HAP-1 (cell line): ENCODE data around the gene C11orf91.
"Not testable (repeated sequence)": the region's sequence is repeated elsewhere in the genome, so short reads cannot be mapped to it uniquely, and the experiment has no call there.

Experiments used
- DNase-seq, 2 experiments: peaks; one replicate each; pipeline ENCODE4 v3.0.0-alpha.2; 2016 to 2020; ENCODE audit warnings: low spot score in 2 of 2
- H3K27me3 ChIP-seq: fragments of 250-450 bp; sonication (Bioruptor Pico); 2 replicates; pipeline ENCODE4 v1.5.1; 2020; ENCODE audit warnings: low read depth, mild to moderate bottlenecking, moderate library complexity
- H3K36me3 ChIP-seq: fragments of 250-450 bp; sonication (Bioruptor Pico); replicated peaks from 2 replicates; pipeline ENCODE4 v1.5.1; 2020; ENCODE audit warnings: mild to moderate bottlenecking
- H3K4me1 ChIP-seq: fragments of 250-450 bp; sonication (Bioruptor Pico); 2 replicates; pipeline ENCODE4 v1.5.1; 2020; ENCODE audit warnings: mild to moderate bottlenecking
- H3K4me3 ChIP-seq: fragments of 250-450 bp; sonication (Bioruptor Pico); 2 replicates; pipeline ENCODE4 v1.5.1; 2020; ENCODE audit warnings: mild to moderate bottlenecking, moderate library complexity
- H3K9me3 ChIP-seq: fragments of 250-450 bp; sonication (Bioruptor Pico); 2 replicates; pipeline ENCODE4 v1.5.1; 2020; ENCODE audit warnings: mild to moderate bottlenecking, moderate library complexity
- in situ Hi-C: fragments of 300-500 bp; cut with MboI; formaldehyde crosslinking; loops from 3 replicates; pipeline ENCODE4 v1.14.3; 2020; ENCODE audit warnings: low sequenced_read_pairs, inconsistent platforms, mixed read lengths

The C11orf91 gene

DNA sequence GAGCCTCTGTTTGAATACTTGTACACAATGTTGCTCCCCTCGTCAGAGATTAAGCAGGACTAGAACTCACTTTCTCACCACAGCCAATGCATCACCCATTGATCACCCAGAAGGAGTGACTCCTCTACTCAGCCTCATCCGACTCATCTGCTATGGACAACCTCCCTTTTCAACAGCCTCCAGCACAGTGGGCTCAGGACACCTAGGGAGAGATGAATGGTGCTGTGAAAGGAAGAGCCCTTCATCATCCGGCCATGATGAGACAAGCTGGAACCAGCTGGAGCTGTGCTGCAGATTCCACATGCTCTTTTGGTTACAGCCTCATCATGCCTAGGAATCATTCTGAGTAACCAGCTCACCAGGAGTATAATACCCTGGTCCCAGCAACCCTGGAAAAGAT is 15.5 kb downstream of the C11orf91 start:
- no peak for DNase-seq
- H3K4me1 ChIP-seq, result peaks cover 23% of the 10 kb centered on the region
- no peaks in the 10 kb centered on the region for H3K9me3 ChIP-seq
- no peaks in the 10 kb centered on the region for H3K36me3 ChIP-seq
- no peaks in the 10 kb centered on the region; the same call in none of the 2 replicates for H3K27me3 ChIP-seq
- H3K4me3 ChIP-seq, result no peak overlapping the region
- in situ Hi-C loops, result loop anchor here (5.0 to 25.0 kb wide), 3 partner anchors 138 to 523 kb away; partner anchors contain the start of gene CSTF3

DNA sequence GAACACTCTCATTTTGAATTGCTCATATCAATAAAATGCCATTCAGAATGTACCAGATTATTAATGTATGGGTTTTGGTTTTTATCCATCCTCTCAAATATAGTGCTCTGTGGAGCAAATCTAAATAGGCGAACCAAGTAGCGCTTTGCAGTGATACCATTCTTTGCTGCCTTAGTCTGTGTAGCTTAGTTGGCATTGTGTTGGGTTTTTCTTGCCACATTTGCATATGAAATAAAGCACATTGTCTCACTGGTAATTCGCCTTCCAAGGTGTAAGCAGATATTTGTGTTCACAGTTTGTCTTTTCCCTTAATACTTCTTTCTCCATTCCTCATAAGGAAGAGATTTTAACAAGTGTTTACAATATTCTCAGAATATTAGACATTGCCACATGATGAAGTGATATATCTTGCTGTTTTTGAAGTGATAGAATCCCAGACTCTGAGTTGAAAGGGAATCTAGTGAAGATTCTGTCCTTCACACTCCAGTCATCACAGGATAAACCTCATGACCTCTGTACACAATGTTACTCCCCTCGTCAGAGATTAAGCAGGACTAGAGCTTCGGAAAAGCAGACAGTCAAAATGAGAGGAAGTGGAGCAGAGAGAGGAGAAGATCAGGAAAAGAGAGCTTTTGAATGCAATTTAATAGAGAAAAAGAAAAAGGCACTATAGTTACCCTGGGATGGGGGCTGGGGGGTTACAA is 16.5 kb downstream of the C11orf91 start:
- H3K4me1 ChIP-seq, result peaks cover 21% of the 10 kb centered on the region
- in situ Hi-C loops, result loop anchor here (25.0 kb wide), 1 partner anchor 522 kb away; the partner anchor contains the start of gene CSTF3
- H3K36me3 ChIP-seq, result no peaks in the 10 kb centered on the region
- H3K27me3 ChIP-seq, result no peaks in the 10 kb centered on the region; the same call in none of the 2 replicates
- H3K9me3 ChIP-seq, result no peaks in the 10 kb centered on the region
- DNase-seq, result peak in 1 of 2 experiments; percentile 76
- H3K4me3 ChIP-seq, result no peak overlapping the region

DNA sequence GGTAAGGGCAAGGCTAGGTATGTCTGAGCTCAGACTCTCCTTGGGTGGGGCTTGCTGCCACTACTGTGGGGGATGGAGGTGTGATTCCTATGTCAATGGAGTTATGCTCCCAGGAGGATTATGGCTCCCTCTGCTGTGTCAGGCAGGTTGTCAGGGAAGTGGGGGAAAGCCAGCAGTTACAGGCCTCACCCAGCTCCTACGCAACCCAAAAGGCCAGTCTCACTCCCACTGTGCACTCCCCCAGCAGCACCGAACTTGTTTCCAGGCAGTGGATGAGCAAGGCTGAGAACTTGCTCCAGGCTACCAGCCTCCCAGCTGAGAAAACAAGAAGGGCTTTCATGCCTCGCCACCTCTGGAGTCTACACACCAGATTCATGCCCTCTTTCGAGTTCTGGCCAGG is 18.2 kb downstream of the C11orf91 start:
- Histone ChIP-seq H3K36me3 (no peaks in the 10 kb centered on the region), H3K4me3 (no peak overlapping the region), H3K27me3 (no peaks in the 10 kb centered on the region; the same call in none of the 2 replicates), H3K4me1 (peaks cover 17% of the 10 kb centered on the region), H3K9me3 (peaks cover 5% of the 10 kb centered on the region; the same call in 1 of the 2 replicates)
- in situ Hi-C loops, result loop anchor here (25.0 kb wide), 1 partner anchor 520 kb away; the partner anchor contains the start of gene CSTF3
- DNase-seq, result no peak

DNA sequence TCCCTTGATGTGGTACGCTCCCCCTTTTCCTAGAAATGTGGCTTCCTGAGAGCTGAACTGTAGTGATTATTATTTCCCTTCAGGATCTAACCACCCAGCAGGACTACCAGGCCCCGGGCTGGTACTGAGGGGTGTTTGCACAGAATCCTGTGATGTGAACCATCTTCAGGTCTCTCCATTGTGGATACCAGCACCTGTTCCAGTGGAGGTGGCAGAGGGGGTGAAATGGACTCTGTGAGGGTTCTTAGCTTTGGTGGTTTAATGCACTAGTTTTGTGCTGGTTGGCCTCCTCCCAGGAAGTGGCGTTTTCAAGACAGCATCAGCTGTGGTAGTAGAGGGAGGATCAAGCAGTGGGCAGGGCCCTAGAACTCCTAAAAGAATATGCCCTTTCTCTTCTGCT is 18.6 kb downstream of the C11orf91 start:
- no peaks in the 10 kb centered on the region for H3K36me3 ChIP-seq
- in situ Hi-C loops, result loop anchor here (25.0 kb wide), 1 partner anchor 520 kb away; the partner anchor contains the start of gene CSTF3

DNA sequence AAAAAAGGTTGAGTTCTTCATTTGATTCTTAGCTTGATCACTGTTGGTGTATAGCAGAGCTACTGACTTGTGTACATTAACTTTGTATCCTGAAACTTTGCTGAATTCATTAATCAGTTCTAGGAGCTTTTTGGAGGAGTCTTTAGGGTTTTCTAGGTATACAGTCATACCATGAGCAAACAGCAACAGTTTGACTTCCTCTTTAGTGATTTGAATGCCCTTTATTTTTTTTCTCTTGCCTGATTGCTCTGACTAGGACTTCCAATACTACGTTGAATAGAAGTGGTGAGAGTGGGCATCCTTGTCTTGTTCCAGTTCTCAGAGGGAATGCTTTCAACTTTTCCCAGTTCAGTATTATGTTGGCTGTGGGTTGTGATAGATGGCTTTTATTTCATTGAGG is 22.0 kb downstream of the C11orf91 start:
- H3K9me3 ChIP-seq, H3K4me1 ChIP-seq, H3K36me3 ChIP-seq, DNase-seq, H3K27me3 ChIP-seq, H3K4me3 ChIP-seq: not testable (repeated sequence)
- in situ Hi-C loops, result loop anchor here (25.0 kb wide), 1 partner anchor 516 kb away; the partner anchor contains the start of gene CSTF3

More for the DNA sequence above, 18.6 kb downstream of the C11orf91 start:
- Histone ChIP-seq H3K9me3 (peaks cover 5% of the 10 kb centered on the region; the same call in 1 of the 2 replicates), H3K4me3 (no peak overlapping the region), H3K4me1 (peaks cover 16% of the 10 kb centered on the region), H3K27me3 (no peaks in the 10 kb centered on the region; the same call in none of the 2 replicates)
- no peak for DNase-seq

DNA sequence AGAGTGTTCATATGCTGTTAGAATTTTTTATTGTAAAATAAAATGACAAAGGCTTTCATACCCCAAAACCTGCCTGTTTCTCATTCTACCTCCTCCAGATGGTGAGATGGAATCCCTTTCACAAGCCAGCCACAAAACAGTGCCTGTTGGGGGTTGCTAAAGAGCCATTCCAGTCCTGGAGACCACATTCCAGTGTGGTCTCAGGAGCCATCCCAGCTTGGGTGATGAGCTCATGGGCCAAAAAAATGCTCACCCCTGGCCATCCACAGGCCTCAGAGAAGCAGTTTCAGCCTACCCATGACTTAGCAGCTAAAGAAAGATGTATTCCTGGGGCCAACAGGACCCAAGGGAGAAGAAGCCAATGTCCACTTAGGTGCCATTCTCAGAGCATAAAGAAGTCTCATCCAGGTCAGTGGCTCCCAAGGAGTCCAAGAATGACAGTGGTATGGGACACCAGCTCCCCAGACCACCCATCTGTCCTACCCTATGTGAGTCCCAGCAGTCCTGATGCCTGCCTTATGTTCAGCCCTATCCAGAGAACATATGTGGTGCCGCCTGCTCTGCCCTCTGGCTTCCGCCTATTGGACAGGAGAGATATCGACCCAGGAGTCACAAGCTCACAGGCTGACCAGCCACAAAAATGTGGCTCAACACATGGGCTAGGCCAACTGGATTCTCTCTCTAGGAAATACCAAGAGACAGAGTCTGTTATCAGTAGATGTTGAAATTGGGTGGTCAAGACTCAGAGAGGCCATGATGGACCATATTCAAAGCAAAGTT is 26.4 kb downstream of the C11orf91 start:
- no peaks in the 10 kb centered on the region for H3K36me3 ChIP-seq
- peaks cover 28% of the 10 kb centered on the region for H3K4me1 ChIP-seq
- no peak overlapping the region for H3K4me3 ChIP-seq
- no peak for DNase-seq
- peaks cover 5% of the 10 kb centered on the region; the same call in 1 of the 2 replicates for H3K9me3 ChIP-seq
- no peaks in the 10 kb centered on the region for H3K27me3 ChIP-seq
- in situ Hi-C loops, result no loop called here

DNA sequence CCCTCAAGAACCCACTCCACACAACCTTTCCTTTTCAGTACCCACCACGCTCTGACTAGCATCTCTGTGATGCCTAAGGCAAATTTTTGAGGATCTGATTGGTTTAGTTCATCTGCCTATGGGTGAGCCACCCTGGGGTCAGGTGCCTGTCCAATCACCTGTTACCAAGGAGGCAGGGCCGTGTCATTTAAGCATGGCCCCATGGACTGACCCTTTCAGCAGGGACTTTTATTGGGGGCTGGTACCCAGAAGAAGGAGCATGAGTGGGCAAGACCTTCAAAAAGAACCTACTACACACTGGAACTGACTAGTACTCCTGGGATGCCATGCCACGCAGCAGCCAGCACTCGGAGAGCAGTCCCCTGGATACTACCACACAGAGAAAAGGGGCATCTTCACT is 28.4 kb downstream of the C11orf91 start:
- in situ Hi-C loops, result no loop called here
- Histone ChIP-seq H3K4me1 (peaks cover 44% of the 10 kb centered on the region), H3K27me3 (no peaks in the 10 kb centered on the region), H3K36me3 (no peaks in the 10 kb centered on the region), H3K4me3 (no peak overlapping the region), H3K9me3 (no peaks in the 10 kb centered on the region)
- no peak for DNase-seq

DNA sequence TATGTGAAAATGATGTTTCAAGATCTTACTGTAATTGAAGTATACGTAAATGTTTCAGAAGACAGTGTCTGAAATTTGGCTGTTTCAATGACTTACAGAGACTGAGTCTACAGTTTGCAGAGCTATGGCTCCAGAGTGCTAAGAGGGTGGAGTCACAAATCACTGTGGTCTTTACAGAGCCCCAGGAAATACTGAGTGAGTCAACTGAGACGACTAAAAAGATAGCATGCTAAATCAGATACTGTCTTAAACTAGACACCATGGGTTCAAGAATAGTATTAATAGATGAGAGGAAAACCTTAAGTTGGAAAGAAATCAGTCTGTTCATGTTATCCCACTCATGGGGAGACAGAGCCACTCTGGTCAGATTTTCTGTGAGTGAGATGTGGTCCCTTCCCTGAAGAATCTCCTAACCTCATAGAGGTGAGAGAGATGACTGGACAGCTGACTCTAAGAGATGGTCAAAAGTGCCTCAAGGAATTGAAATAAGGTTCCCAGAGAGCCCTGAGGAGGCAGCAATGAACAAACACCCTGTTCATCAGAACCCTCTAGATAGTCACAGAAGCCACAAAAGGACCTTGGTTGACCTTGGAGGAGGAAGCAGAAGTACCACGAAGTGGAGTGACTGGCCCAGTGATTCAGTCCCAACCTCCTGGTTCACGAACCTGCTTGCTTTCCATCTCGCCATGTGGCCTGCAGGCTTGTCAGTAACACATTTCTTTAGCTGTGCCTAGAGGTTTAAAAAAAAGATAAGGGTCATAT is 30.2 kb downstream of the C11orf91 start:
- Histone ChIP-seq H3K9me3 (no peaks in the 10 kb centered on the region; the same call in 1 of the 2 replicates), H3K36me3 (no peaks in the 10 kb centered on the region), H3K4me3 (no peak overlapping the region), H3K27me3 (no peaks in the 10 kb centered on the region), H3K4me1 (peaks cover 44% of the 10 kb centered on the region)
- in situ Hi-C loops, result no loop called here
- no peak for DNase-seq

DNA sequence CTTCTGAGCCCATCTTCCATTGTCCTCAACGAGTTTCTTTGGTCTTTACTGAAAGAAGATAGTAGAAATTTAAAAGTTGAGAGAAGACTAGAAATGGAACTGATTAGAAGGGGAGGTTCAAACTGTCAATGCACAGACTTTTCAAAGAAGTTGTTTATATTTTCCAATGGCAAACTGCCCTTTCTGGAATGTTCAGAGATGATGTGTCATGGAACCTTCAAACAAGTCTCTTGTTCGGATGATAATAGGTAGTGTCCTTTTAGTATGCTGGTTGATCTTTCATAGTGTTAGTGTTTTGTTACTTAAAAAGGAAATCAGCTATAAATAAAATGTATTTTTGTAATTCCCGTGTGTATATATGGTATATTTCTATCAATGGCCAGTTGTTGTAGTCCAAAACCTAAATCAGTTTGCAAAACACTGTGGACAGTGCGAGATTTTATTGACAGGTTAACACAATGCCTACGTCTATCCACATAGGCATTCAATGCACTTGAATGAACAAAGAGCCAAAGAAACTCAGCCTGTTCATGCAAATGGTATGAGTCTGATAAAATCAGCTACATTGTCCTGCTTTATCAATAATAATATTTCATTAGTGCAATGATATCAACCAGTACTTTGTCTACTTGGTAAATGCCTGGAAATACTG is 30.9 kb downstream of the C11orf91 start:
- Histone ChIP-seq H3K27me3 (no peaks in the 10 kb centered on the region), H3K4me3 (no peak overlapping the region), H3K36me3 (no peaks in the 10 kb centered on the region), H3K9me3 (no peaks in the 10 kb centered on the region; the same call in 1 of the 2 replicates), H3K4me1 (peaks cover 44% of the 10 kb centered on the region)
- in situ Hi-C loops, result no loop called here
- DNase-seq, result peak in 1 of 2 experiments; percentile 54

DNA sequence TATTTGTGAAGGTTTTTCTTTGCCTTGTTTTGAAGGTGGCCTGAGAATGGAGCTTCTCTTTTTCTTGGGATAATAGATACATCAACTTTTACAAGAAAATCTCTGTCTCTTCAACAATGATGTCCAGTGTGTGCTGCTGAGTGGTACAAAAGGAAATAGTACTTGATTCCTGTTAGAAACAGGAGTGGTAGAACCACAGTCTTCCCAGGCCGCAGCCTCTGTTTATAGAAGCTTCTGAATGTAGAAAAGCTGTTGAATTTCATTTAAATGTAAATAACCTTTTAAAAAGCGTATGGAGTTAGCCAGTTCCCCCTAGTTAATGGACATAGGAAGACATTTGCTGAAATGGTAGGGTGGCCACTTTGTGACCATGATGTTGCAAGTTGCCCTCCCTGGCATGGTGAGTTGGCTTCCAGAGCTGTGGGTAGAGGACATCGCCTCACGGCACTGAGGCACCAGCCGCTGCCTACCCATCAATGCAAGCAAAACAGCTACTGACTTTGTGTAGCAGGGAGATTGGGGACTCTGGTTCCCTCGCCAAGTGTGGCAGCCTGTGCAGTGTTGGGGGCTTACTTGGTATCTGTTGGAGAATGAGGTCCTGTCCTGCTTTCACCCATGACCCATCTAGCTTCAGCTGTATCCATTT is 31.6 kb downstream of the C11orf91 start:
- Histone ChIP-seq H3K4me3 (no peak overlapping the region), H3K9me3 (no peaks in the 10 kb centered on the region; the same call in 1 of the 2 replicates), H3K36me3 (no peaks in the 10 kb centered on the region), H3K4me1 (peaks cover 43% of the 10 kb centered on the region), H3K27me3 (no peaks in the 10 kb centered on the region)
- in situ Hi-C loops, result no loop called here
- peak; percentile 58 to 77 for DNase-seq

DNA sequence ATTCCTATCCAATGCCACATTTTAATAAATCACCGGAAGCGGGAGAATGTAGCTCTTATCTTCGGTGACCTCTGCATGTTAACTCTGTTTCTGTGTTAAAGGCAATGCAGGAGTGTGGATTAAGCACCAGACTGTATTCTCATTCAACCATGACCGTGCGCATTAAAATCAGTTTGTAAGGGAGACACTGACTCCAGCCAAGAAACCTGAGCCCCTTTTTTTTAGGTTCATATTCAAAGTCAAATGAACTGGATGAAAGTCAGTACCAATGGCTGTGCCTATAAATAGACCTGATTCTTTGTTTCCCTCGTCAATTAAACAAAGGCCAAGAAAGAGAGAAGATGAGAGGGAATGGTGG is 32.2 kb downstream of the C11orf91 start:
- Histone ChIP-seq H3K4me1 (peaks cover 37% of the 10 kb centered on the region), H3K36me3 (no peaks in the 10 kb centered on the region), H3K27me3 (no peaks in the 10 kb centered on the region), H3K4me3 (no peak overlapping the region), H3K9me3 (no peaks in the 10 kb centered on the region; the same call in 1 of the 2 replicates)
- peak; percentile 71 to 98 for DNase-seq
- in situ Hi-C loops, result no loop called here

DNA sequence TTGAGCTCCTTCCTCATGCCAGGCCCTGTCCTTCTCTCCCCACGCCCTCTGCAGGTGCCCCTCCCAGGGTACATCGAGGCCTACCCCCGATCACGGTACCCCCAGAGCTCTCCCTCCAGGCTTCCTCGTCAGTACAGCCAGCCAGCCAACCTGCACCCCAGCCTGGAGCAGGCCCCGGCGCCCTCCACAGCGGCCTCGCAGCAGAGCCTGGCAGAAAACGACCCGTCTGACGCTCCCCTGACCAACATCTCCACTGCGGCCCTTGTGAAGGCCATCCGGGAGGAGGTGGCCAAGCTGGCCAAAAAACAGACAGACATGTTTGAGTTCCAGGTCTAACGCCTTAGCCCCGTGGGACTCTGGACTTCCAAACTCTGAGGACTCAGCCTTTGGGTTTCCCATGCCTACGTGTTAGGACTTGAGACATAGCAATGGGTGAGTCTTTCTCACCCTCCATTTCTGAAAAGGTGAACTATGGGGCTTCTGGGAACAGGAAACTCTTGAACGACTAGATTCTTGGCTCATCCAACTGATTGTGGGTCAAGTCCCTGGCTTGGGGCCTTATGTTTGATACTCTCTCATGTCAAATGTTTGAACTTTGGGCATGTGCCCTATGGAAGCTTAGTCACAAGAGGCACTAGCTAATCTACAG is 32.7 kb downstream of the C11orf91 start:
- H3K27me3 ChIP-seq, result no peaks in the 10 kb centered on the region
- no peak for DNase-seq
- no peaks in the 10 kb centered on the region; the same call in 1 of the 2 replicates for H3K9me3 ChIP-seq
- in situ Hi-C loops, result no loop called here
- no peak overlapping the region for H3K4me3 ChIP-seq
- peaks cover 37% of the 10 kb centered on the region for H3K4me1 ChIP-seq
- H3K36me3 ChIP-seq, result no peaks in the 10 kb centered on the region
